Pancreas (tissue), 10 donors: ENCODE measurements around the gene GRB10. TPM values are rescaled to one million over a fixed set of nuclear protein-coding genes. Genes with fewer than 3 reads are reported as not detected.
"Not testable (repeated sequence)": the region's sequence is repeated elsewhere in the genome, so short reads cannot be mapped to it uniquely, and the experiment has no call there.

ENCODE experiments used
- ATAC-seq, 4 donors: fragments of 200-7000 bp; cut with Tn5 transposase; one replicate each; pipeline versions ENCODE4 v1.8.0 to v1.9.1; 2020; ENCODE audit warnings: mild to moderate bottlenecking in 4 of 4, moderate library complexity in 4 of 4
- DNase-seq, 6 donors: peaks; one replicate each; pipeline ENCODE4 v3.0.0-alpha.2; 2020
- FAIRE-seq: peaks from 2 replicates; lab custom pipeline; 2012; peaks lifted over from hg19 to GRCh38; lab: Jason Lieb, UNC
- H3K27ac ChIP-seq, 4 donors: fragments of 200-600 bp; sonication (generic); 1 replicate in 3 of 4; 2 replicates in 1 of 4; pipeline versions ENCODE4 v1.5.0 to v1.8.0; 2020
- H3K27me3 ChIP-seq, 4 donors: fragments of 200-600 bp; one replicate each; pipeline ENCODE4 v1.8.0; 2021
- H3K36me3 ChIP-seq, 3 donors: fragments of 200-600 bp; sonication (generic) in 1 of 3; one replicate each; pipeline versions ENCODE4 v1.5.0 to v1.8.0; 2020 to 2021
- H3K4me1 ChIP-seq, 3 donors: fragments of 200-600 bp; one replicate each; pipeline ENCODE4 v1.8.0; 2021
- H3K4me3 ChIP-seq, 4 donors: fragments of 200-600 bp; sonication (generic) in 2 of 4; one replicate each; pipeline versions ENCODE4 v1.5.0 to v1.8.0; 2020 to 2021
- H3K9me3 ChIP-seq, 4 donors: fragments of 200-600 bp; one replicate each; pipeline ENCODE4 v1.8.0; 2021
- WGBS, 2 donors: extraction: QIAGEN DNeasy Blood & Tissue Kit; methylation state at CpG; one replicate each; pipeline ENCODE4 v1.1.7; 2013; 5-methylcytosine and 5-hydroxymethylcytosine counted together
- intact Hi-C, 3 donors: fragments of 100-400 bp; cut with DNase I; formaldehyde crosslinking; loops; one replicate each; pipeline versions ENCODE4 v1.11.1 to v1.14.2; 2022
- polyA plus RNA-seq, 2 donors: library from polyadenylated mRNA; stranded (reverse); fragments of 200-250 nt; gene quantifications; one replicate each; pipeline ENCODE4 v1.2.3, GENCODE V29; 2013
- total RNA-seq, 6 donors: library from RNA; stranded (reverse); fragmentation: NEBNext Ultra II Directional in 4 of 6; extraction: Animal tissue kit (Norgen Biotek cat#: 25700) in 4 of 6; gene quantifications; one replicate each; pipeline versions ENCODE4 v1.2.1 to v1.2.4, GENCODE V29; 2021 to 2023
- TF ChIP-seq, protein P1 (sequence below), 4 donors: fragments of 200-600 bp; sonication (generic) in 3 of 4; IDR thresholded peaks; one replicate each; pipeline versions ENCODE4 v1.5.0 to v1.8.0; 2021; ENCODE audit warnings: antibody characterized with exemption in 4 of 4
- donor health status: healthy with polysubstance abuse.
- donor health status: DM: no; HTN: no; CAD: no; lungs with moderate emphysema.
- donor health status: DM: no; HTN: no; CAD: no.
- donor health status: control.
- donor health status: control.
- donor health status: Bipolar disorder and iron deficiency.
- donor health status: DM: yes; HTN: yes; CAD: no.
- donor health status: DM: no; HTN: no; CAD: no.
- donor health status: DM: no; HTN: no; CAD: no.
- donor health status: DM: yes; HTN: yes; CAD: no.

GRB10 gene
- total and polyA plus RNA-seq, 8 donors = 69.9 to 199 (median 133) TPM

DNA sequence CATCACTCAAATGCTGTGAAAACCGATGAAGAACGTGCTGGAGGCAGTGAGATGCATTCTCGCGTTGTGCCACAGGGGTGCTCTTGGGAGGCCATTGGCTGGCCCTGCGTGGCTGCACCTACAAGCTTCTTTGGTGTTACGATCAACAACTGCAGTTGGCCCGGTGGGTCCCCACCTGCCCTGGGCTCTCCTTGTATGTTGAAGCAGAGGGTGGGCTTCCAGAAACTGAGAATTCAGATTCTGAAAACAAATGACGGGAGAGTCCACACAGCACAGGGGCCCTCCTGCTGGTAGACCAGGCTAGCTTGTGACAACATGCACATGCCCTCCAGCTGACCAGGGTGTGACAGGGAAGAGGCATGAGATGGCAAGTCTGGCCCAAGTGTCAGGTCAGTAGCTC is 193.8 kb downstream of the GRB10 start:
- ATAC-seq (peak in 3 of 4 donors; percentile 23 to 56 (median 31)), FAIRE-seq (no peak), DNase-seq (no peak)
- Histone ChIP-seq H3K4me1 (no peaks in the 10 kb centered on the region), H3K36me3 (peaks cover 7 to 25% (median 11%) of the 10 kb centered on the region in 3 donors), H3K4me3 (no peak overlapping the region), H3K9me3 (no peaks in the 10 kb centered on the region), H3K27ac (no peak overlapping the region), H3K27me3 (no peaks in the 10 kb centered on the region)
- TF ChIP-seq, protein P1, sequence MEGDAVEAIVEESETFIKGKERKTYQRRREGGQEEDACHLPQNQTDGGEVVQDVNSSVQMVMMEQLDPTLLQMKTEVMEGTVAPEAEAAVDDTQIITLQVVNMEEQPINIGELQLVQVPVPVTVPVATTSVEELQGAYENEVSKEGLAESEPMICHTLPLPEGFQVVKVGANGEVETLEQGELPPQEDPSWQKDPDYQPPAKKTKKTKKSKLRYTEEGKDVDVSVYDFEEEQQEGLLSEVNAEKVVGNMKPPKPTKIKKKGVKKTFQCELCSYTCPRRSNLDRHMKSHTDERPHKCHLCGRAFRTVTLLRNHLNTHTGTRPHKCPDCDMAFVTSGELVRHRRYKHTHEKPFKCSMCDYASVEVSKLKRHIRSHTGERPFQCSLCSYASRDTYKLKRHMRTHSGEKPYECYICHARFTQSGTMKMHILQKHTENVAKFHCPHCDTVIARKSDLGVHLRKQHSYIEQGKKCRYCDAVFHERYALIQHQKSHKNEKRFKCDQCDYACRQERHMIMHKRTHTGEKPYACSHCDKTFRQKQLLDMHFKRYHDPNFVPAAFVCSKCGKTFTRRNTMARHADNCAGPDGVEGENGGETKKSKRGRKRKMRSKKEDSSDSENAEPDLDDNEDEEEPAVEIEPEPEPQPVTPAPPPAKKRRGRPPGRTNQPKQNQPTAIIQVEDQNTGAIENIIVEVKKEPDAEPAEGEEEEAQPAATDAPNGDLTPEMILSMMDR (IDR thresholded peaks at IDR 0.05) = no peak
- WGBS, 2 donors = 74 to 81% methylated on average over 8 of the region's 8 CpGs
- intact Hi-C loops = loop anchor here in 1 of 3 donors (10.0 kb wide), 1 partner anchor 114 kb away; no protein-coding TSS in a partner anchor

DNA sequence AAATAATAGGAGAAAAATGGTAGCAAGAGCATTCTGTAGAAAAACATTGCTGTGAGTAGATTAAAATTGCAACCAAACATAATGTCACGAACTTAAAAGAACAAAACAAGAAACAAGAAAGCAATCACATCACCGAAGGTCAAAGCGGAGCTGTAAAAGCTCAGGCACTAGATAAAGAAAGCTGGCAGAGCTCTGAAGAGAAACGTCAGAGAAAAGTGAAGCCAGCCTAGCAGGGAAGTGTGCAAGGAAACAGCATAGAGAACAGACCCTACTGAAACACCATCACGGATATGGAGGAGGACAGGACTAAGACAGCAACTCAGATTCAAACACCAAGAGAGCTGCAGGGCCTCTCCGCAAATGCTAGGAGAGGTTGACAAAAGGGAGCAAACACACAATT is 195.0 kb downstream of the GRB10 start:
- FAIRE-seq = no peak
- peak; percentile 28 to 57 (median 50) for ATAC-seq
- 30 to 33% methylated on average over 6 of the region's 6 CpGs for WGBS, 2 donors

DNA sequence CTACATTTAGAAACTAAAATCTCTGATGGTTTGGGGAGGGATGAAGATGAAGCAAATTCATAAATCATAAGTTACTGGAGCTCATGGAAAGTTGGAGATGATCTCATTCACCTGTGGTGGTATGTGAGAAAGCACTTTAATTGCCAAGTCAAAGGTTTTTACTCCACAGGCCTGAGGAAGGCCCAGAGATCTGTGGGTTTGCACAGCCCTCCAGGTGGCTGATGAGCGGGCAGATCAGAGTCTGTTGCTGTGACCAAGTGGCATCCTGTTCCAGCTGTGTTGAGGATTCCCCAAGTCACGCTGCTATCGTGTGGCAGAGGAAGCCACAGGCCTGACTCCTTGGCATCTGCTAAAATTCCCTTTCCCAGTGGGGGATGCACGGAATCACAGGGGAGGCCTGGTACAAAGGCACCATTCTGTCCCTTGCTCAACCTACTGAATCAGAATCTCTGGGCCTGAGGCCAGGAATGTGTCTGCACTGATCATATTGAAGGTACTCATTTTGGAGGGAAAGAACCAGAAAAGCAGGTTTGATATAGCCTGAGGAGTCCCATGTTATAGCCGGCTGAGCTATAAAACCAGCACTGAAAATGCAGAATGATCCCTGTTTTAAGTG is 197.8 kb downstream of the GRB10 start:
- DNase-seq = peak in 4 of 6 donors; percentile 47 to 71 (median 68)
- no peak for FAIRE-seq
- TF ChIP-seq, protein P1 (IDR thresholded peaks at IDR 0.05) = no peak
- intact Hi-C loops = loop anchor here in 1 of 3 donors (10.0 kb wide), 1 partner anchor 110 kb away; no protein-coding TSS in a partner anchor
- Histone ChIP-seq H3K27ac (peak overlapping the region in 3 of 4 donors; percentile 31 to 41 (median 39)), H3K4me1 (no peaks in the 10 kb centered on the region), H3K36me3 (no peaks in the 10 kb centered on the region), H3K4me3 (no peak overlapping the region), H3K9me3 (no peaks in the 10 kb centered on the region), H3K27me3 (no peaks in the 10 kb centered on the region)
- peak; percentile 66 to 81 (median 80) for ATAC-seq
- 62 to 66% methylated on average over 5 of the region's 5 CpGs for WGBS, 2 donors

More for the DNA sequence above, 195.0 kb downstream of the GRB10 start:
- no peak for DNase-seq
- Histone ChIP-seq H3K4me3 (no peak overlapping the region), H3K4me1 (no peaks in the 10 kb centered on the region), H3K27me3 (no peaks in the 10 kb centered on the region), H3K27ac (no peak overlapping the region), H3K9me3 (no peaks in the 10 kb centered on the region), H3K36me3 (peaks cover under 1 to 13% (median 3%) of the 10 kb centered on the region in 3 donors)
- intact Hi-C loops = loop anchor here in 1 of 3 donors (10.0 kb wide), 1 partner anchor 113 kb away; no protein-coding TSS in a partner anchor
- TF ChIP-seq, protein P1 (IDR thresholded peaks at IDR 0.05) = no peak

DNA sequence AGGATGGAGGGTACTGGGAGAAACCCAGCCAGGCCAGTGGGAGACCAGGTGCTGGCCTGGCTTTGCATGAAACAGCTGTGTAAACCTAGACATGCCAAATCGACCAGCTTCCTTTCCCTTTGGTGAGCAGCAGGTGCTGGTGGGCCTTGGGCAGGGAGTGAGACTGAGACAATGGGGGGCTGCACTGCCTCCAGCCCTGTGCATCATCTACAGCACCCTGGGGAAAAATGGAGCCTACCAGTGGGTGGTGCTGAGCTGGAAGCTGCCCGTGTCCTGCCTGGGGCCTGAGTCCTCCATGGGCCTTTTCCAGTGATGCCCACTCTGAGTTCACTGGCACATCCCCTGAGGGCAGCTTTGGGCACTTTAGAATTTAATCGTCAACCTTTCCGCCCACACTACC is 198.3 kb downstream of the GRB10 start:
- H3K36me3 ChIP-seq = no peaks in the 10 kb centered on the region
- TF ChIP-seq, protein P1 (IDR thresholded peaks at IDR 0.05) = no peak
- no peaks in the 10 kb centered on the region for H3K4me1 ChIP-seq
- peak overlapping the region in 3 of 4 donors; percentile 31 to 41 (median 39) for H3K27ac ChIP-seq
- WGBS, 2 donors = 65 to 79% methylated on average over 4 of the region's 4 CpGs
- intact Hi-C loops = loop anchor here in 1 of 3 donors (10.0 kb wide), 1 partner anchor 110 kb away; no protein-coding TSS in a partner anchor
- no peaks in the 10 kb centered on the region for H3K27me3 ChIP-seq
- DNase-seq (no peak), ATAC-seq (no peak), FAIRE-seq (no peak)
- no peak overlapping the region for H3K4me3 ChIP-seq
- H3K9me3 ChIP-seq = no peaks in the 10 kb centered on the region

DNA sequence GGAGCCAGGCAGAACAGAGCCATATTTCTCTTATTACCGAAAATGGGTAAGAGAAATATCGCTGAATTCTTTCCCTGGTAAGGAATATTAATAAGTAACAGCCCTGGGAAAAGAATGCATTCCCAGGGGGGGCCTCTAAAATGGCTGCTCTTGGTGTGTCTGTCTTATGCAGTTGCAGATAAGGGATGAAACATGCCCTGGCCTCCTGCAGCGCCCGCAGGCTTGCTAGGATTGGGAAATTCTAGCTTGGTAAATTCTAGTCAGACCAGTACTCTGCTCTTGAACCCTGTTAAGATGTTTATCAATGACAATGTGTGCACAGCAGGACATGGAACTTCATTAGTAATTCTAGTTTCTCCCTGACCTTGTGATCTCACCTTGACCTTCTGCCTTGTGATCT is 199.4 kb downstream of the GRB10 start:
- not testable (repeated sequence) for H3K4me1 ChIP-seq, H3K9me3 ChIP-seq, H3K36me3 ChIP-seq, H3K27me3 ChIP-seq, H3K27ac ChIP-seq, DNase-seq, H3K4me3 ChIP-seq, FAIRE-seq, ATAC-seq
- WGBS, 2 donors = 87 to 94% methylated on average over 4 of the region's 4 CpGs
- intact Hi-C loops = loop anchor here in 1 of 3 donors (10.0 kb wide), 1 partner anchor 108 kb away; no protein-coding TSS in a partner anchor

DNA sequence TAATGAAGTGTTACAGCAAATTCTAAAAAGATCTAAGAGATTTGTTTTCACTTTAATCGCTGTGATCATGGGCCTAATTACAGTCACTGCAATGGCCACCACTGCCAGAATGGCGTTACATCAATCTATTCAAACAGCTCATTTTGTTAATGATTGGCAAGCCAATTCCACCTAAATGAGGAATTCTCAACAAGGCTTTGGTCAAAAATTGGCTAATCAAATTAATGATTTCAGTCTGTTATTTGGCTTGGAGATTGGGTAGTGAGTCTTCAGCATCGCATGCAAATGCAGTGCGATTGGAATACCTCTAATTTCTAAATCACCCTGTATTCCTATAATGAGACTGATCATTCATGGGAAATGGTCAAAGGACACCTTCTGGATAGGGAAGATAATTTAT is 200.4 kb downstream of the GRB10 start:
- not testable (repeated sequence) for H3K4me3 ChIP-seq, FAIRE-seq, H3K27ac ChIP-seq, H3K27me3 ChIP-seq, H3K36me3 ChIP-seq, H3K9me3 ChIP-seq, DNase-seq, ATAC-seq, H3K4me1 ChIP-seq
- intact Hi-C loops = loop anchor here in 1 of 3 donors (10.0 kb wide), 1 partner anchor 107 kb away; no protein-coding TSS in a partner anchor
- 82 to 87% methylated on average over 4 of the region's 4 CpGs for WGBS, 2 donors

DNA sequence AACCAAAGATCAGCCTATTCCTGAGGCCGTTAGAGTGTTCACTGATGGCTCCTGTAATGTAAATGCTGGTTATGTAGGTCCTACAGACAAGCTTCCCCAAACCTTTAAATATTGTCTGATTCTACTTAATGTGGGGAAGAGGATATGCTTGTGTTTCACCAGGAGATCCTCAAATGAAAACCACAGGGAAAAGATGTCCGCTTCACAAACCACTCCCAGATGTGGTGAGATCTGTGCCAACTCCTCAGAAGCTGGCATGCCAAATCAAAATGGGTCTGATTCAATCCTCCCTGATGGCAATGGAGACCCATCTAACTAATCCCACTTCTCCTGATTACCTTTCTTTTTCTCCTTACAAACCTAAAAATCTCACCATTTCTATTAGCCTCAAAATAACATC is 202.0 kb downstream of the GRB10 start:
- H3K4me1 ChIP-seq, H3K9me3 ChIP-seq, DNase-seq, ATAC-seq, H3K36me3 ChIP-seq, H3K27ac ChIP-seq, FAIRE-seq, H3K27me3 ChIP-seq, H3K4me3 ChIP-seq: not testable (repeated sequence)
- intact Hi-C loops = loop anchor here in 1 of 3 donors (10.0 kb wide), 1 partner anchor 106 kb away; no protein-coding TSS in a partner anchor
- WGBS, 2 donors = 87 to 89% methylated on average over 2 of the region's 2 CpGs
